ENCODE measurements around the gene CPEB1.
"Not testable (repeated sequence)": the region's sequence is repeated elsewhere in the genome, so short reads cannot be mapped to it uniquely, and the experiment has no call there.

DNA sequence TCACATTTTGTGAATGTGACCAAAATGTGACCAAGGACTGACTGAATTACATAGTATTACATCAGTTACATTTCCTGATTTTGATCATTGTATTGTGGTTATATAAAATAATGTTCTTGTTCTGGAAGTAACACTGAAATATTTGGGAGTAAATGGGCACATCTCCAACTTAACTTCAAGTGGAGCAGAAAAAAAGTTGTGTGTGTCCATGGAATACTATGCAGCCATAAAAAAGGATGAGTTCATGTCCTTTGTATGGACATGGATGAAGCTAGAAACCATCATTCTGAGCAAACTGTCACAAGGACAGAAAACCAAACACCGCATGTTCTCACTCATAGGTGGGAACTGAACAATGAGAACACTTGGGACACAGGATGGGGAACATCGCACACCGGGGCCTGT is 112.7 kb downstream of the CPEB1 start:
- TF ChIP-seq ZFY (CRISPR knock-in tag; IDR thresholded peaks at IDR 0.05); HNF4G (IDR thresholded peaks at IDR 0.05; ENCODE audit: borderline replicate concordance, low read depth, low read length); HNF4G (CRISPR knock-in tag; IDR thresholded peaks at IDR 0.05; ENCODE audit: borderline replicate concordance, low read depth); PRMT3 (CRISPR knock-in tag; IDR thresholded peaks at IDR 0.05; ENCODE audit: borderline replicate concordance, low read depth); NR1H2 (CRISPR knock-in tag; IDR thresholded peaks at IDR 0.05; ENCODE audit: borderline replicate concordance, low read depth); KMT2A (CRISPR knock-in tag; IDR thresholded peaks at IDR 0.05); ZNF431 (CRISPR knock-in tag; IDR thresholded peaks at IDR 0.05; ENCODE audit: borderline replicate concordance, low read depth); GATAD2A (CRISPR knock-in tag; IDR thresholded peaks at IDR 0.05); ZNF619 (CRISPR knock-in tag; IDR thresholded peaks at IDR 0.05); ZNF530 (CRISPR knock-in tag; IDR thresholded peaks at IDR 0.05; ENCODE audit: low read depth); CBFB (CRISPR knock-in tag; IDR thresholded peaks at IDR 0.05): not testable (repeated sequence)
- TF ChIP-seq, protein P1, sequence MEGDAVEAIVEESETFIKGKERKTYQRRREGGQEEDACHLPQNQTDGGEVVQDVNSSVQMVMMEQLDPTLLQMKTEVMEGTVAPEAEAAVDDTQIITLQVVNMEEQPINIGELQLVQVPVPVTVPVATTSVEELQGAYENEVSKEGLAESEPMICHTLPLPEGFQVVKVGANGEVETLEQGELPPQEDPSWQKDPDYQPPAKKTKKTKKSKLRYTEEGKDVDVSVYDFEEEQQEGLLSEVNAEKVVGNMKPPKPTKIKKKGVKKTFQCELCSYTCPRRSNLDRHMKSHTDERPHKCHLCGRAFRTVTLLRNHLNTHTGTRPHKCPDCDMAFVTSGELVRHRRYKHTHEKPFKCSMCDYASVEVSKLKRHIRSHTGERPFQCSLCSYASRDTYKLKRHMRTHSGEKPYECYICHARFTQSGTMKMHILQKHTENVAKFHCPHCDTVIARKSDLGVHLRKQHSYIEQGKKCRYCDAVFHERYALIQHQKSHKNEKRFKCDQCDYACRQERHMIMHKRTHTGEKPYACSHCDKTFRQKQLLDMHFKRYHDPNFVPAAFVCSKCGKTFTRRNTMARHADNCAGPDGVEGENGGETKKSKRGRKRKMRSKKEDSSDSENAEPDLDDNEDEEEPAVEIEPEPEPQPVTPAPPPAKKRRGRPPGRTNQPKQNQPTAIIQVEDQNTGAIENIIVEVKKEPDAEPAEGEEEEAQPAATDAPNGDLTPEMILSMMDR (CRISPR knock-in tag; IDR thresholded peaks at IDR 0.05): not testable (repeated sequence)

Measured in HepG2 (cell line).